Cardiac muscle cell (in vitro differentiated cells and primary cell): ENCODE results near the gene FERD3L. TPM values are rescaled to one million over a fixed set of nuclear protein-coding genes. Genes with fewer than 3 reads are reported as not detected.

Source experiments
- DNase-seq, 2 donors: peaks; one replicate each; pipeline versions ENCODE4 v3.0.0 to v3.0.0-alpha.2; 2010 to 2017; ENCODE audit warnings: low read depth in 1 of 2, low spot score in 1 of 2
- H3K27ac ChIP-seq: fragments of 200-600 bp; sonication (generic); 2 replicates; pipeline ENCODE4 v1.5.1; 2016
- H3K27me3 ChIP-seq: fragments of 200-600 bp; sonication (generic); 2 replicates; pipeline ENCODE4 v1.6.0; 2016; ENCODE audit warnings: control low read depth
- H3K36me3 ChIP-seq: fragments of 200-600 bp; sonication (generic); 2 replicates; pipeline ENCODE4 v1.5.1; 2016; ENCODE audit warnings: control low read depth
- H3K4me1 ChIP-seq: fragments of 200-600 bp; sonication (generic); 2 replicates; pipeline ENCODE4 v1.8.1; 2017; ENCODE audit warnings: low read depth, mild to moderate bottlenecking, mixed run types
- H3K4me3 ChIP-seq: fragments of 200-600 bp; sonication (generic); 2 replicates; pipeline ENCODE4 v1.5.1; 2016; ENCODE audit warnings: mild to moderate bottlenecking
- H3K9me3 ChIP-seq: fragments of 200-600 bp; sonication (generic); 2 replicates; pipeline ENCODE4 v1.5.1; 2017; ENCODE audit warnings: low read depth, mild to moderate bottlenecking, control low read depth
- CTCF ChIP-seq: IDR thresholded peaks from 2 replicates; pipeline ENCODE4 v1.5.1; 2012; ENCODE audit warnings: low read depth, mild to moderate bottlenecking, low read length
- polyA plus RNA-seq: library from polyadenylated mRNA; unstranded; fragments of >200 nt; fragmentation: Nextera tagmentation; extraction: Ambion mirVana; gene quantifications from 2 replicates; pipeline ENCODE4 v1.2.1, GENCODE V29; 2016
- total RNA-seq: library from RNA; depleted of rRNA; stranded (reverse); fragments of >200 nt; gene quantifications from 2 replicates; pipeline ENCODE4 v1.2.3, GENCODE V29; 2016

FERD3L gene
- total and polyA plus RNA-seq, 2 experiments from 2014 or later, result not detected

DNA sequence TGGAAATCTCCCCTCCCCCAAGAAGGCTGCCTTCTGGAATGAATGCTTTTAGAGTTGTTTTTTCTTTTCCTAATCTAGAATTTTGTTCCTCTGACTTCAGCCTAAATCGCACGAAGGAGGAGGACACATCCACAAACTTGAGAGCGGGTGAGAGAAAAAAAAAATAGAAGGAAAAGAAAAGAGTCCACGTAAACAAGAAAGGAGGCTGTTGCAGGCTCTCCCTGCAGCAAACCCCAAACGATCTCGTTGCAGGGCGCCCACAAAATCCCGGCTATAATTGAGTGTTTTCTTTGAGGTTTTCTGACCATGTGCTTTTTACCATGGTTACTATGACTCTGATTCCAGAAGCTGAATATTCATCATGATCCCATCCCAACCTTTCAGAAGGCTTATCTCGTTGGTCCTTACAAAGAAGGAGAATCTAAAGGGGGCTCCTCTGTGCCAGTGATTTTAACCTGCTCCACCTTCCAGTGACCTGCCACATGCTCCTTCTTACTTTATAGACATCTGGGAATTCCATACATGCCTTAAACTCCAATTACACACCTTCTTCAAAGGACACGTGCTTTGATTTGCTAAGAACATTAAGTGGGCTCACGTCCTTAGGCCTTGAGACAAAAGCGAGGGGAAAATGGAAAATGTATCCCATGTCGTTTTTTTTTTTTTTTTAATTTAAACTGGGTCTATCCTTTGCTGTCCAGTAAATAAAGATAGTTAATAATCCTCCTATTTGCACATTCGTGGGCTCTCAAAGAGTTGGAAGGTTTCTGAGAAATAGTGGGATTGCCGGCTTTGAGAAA is 33.5 kb downstream of the FERD3L start:
- no peaks in the 10 kb centered on the region for H3K9me3 ChIP-seq
- no peak overlapping the region for H3K27ac ChIP-seq
- H3K27me3 ChIP-seq, result peaks cover 36% of the 10 kb centered on the region
- DNase-seq, result peak in 1 of 2 donors; percentile 12
- H3K4me1 ChIP-seq, result peaks cover 62% of the 10 kb centered on the region
- no peaks in the 10 kb centered on the region for H3K36me3 ChIP-seq
- H3K4me3 ChIP-seq, result peak overlapping the region; percentile 28
- no peak for TF ChIP-seq CTCF

GRCh38 chr7:19110776-19111175 is 34.4 kb downstream of the FERD3L start:
- H3K4me1 ChIP-seq, result peaks cover 62% of the 10 kb centered on the region
- H3K27ac ChIP-seq, result no peak overlapping the region
- peaks cover 45% of the 10 kb centered on the region for H3K27me3 ChIP-seq
- no peak for TF ChIP-seq CTCF
- H3K9me3 ChIP-seq, result no peaks in the 10 kb centered on the region
- no peaks in the 10 kb centered on the region for H3K36me3 ChIP-seq
- no peak for DNase-seq
- no peak overlapping the region for H3K4me3 ChIP-seq

GRCh38 chr7:19110026-19110730 is 35.0 kb downstream of the FERD3L start:
- no peak for TF ChIP-seq CTCF
- Histone ChIP-seq H3K27ac (no peak overlapping the region), H3K4me1 (peaks cover 60% of the 10 kb centered on the region), H3K9me3 (no peaks in the 10 kb centered on the region), H3K27me3 (peaks cover 51% of the 10 kb centered on the region), H3K4me3 (no peak overlapping the region), H3K36me3 (no peaks in the 10 kb centered on the region)
- no peak for DNase-seq

DNA sequence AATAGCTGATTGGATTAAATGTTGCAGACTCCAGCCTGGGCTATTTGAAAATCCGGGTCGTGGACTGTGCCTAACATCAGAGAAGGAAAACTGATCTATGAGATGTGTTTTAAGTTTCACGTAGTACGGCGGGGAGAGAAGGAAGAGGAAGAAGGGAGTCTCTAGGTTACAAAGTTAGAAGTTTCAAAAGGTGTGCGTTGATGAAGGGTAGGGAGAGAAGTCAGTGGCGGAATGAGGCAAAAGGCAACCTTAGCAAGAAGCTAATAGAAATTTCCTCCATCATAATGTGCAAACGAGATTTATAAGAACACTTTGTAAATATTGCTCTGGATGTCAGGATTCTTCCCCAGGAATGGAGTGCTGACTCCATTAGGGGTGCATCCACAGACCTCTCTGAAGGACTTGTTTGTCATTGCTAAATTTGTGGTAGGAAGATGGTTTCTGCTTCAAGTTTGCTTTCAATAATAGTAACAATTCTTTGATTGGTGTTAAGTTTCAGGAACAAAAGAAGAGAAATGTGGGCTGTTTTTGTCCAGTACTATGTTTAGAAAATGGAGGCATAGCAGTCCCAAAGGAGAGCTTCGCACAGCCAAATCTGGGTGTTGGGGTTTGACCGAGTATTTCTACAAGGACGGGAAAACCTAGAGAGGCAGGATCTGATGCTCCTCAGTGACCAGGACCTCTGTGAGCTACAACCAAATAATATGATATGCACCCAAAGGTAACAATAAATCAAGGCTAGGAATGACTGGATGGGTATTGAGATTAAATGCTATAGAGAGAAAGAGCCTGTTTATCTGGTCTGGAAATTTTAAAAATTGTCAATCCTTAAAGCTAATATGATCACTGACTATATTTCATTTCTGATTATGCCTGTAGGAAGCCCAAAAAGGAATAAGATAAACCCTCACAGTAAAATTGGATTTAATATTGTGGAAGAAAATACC is 35.9 kb downstream of the FERD3L start:
- Histone ChIP-seq H3K4me1 (peaks cover 53% of the 10 kb centered on the region), H3K9me3 (no peaks in the 10 kb centered on the region), H3K27me3 (peaks cover 60% of the 10 kb centered on the region), H3K36me3 (no peaks in the 10 kb centered on the region), H3K27ac (no peak overlapping the region), H3K4me3 (no peak overlapping the region)
- no peak for DNase-seq
- TF ChIP-seq CTCF, result no peak
